Pons (tissue), 1 donor: ENCODE measurements around the gene GPD1.
"Not testable (repeated sequence)": the region's sequence is repeated elsewhere in the genome, so short reads cannot be mapped to it uniquely, and the experiment has no call there.

Experiments used
- DNase-seq: peaks from one replicate; pipeline ENCODE4 v3.0.0-alpha.2; 2016; ENCODE audit warnings: low spot score

Gene GPD1

DNA sequence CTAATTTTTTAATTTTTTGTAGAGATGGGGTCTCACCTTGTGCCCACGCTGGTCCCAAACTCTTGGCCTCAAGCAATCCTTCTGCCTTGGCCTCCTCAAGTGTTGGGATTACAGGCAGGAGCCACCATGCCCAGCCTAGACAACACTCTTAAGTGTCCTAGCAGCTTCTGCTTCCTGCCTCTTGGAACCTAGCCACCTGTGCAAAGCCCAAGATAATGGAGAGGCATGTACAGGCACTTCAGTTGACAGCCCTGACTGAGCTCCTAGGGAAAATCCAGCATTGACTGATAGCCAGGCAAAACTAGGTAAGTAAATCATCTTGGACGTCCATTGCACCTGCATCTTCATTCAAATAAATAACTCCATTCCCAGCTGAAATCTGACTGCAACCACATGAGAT is 23.7 kb downstream of the GPD1 start:
- no peak for DNase-seq

DNA sequence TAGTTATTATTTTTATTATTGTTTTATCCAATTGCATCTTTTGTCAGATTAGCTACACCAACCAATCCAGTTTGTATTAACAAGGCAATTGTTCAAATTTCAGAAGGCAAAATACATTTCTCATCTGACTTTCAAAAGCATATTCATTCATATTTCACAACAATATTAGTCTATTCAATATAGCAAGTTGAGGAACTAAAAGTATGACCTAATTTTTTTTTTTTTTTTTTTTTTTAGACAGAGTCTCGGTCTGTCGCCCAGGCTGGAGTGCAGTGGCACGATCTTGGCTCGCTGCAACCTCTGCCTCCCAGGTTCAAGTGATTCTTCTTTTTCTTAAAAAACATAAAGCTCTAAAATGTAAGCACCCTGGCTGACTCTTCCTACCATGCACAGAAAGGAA is 25.5 kb downstream of the GPD1 start:
- DNase-seq, result no peak

DNA sequence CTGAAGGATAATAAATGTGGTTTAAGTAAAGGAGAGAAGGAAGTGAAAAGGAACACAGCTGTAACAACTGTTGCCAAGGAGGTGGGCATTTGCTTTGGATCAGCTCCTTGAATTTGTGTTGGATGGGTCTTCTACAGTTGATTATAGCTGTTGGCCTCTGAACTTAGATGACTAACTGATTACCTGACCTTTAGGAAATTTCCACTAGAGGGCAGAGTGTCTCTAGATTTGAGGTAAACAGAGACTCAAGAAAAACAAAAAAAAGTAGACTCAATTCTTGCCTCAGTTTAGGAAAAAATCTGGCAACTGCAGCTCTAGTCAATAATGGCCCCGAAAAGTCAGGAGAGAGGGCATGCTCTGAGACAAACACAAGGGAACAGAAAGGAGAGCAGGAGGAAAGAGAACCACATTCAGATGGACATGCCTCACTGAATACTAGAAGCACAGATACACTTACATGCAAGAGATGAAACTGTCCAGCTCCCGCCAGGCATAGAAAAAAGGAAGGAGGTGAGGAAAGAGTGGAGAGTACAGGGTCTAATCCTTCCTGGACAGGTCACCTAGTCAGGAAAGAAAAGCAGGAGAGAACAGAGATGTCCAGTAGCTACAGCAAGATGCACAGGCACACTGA is 28.8 kb downstream of the GPD1 start:
- DNase-seq, result peak; percentile 41

DNA sequence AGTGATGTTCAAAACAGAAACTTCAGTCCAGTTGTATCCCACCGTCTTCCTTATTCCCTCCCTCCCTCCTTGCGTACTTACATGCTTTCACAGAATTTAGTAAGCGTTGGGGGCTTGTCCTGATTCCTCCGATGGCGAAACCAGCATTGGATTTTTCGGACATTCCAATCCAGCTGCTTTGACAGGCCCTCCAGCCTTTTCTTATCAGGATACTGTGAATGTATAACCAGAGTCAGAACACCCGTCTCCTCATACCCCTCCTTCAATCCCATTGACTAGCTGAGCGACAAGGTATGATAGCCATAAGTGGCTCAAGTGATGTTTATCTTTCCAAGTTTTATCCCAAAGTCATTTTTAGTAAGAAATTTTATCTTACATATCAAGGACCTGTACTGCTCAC is 39.2 kb downstream of the GPD1 start:
- no peak for DNase-seq

DNA sequence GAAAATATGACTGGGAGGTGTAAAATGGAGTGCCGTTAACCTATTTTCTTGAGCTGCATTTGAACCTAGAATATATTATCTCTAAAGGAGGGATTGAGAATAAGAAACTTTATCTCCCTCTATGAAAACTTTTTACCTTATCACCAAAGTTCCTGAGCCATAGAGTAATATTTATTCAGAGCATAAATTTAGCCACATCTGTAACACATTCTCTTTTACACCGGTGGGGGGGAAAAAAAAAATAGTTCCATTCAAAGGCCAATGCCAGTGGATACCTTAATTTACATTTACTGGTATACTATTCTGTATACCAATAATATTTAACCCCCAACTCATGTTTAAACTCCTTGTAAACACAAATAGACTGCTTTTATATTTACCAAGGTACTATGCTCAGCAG is 41.6 kb downstream of the GPD1 start:
- no peak for DNase-seq

DNA sequence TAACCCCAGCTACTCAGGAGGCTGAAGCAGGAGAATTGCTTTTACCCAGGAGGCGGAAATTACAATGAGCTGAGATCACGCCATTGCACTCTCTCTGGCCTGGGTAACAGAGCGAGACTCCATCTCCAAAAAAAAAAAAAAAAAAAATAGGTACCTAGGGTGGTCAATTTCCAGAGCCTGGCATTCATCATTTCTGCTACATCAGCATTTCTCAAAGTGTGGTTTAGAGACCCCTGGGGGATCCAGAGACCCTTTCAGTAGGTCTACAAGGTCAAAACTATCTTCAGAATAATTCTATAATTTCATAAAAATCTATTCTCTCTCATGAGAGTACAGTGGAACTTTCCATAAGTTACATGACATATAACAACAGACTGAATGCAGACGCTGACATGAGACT is 43.5 kb downstream of the GPD1 start:
- no peak for DNase-seq

DNA sequence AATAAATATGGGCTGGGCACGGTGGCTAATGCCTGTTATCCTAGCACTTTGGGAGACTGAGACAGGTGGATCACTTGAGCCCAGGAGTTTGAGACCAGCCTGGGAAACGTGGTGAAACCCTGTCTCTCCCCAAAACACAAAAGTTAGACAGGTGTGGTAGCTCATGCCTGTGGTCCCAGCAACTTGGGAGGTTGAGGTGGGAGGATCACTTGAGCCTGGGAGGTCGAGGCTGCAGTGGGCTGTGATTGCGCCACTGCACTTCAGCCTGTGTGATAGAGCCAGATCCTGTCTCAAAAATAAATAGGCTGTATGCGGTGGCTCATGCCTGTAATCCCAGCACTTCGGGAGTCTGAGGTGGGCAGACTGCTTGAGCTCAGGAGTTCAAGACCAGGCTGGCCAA is 44.2 kb downstream of the GPD1 start:
- DNase-seq, result not testable (repeated sequence)

DNA sequence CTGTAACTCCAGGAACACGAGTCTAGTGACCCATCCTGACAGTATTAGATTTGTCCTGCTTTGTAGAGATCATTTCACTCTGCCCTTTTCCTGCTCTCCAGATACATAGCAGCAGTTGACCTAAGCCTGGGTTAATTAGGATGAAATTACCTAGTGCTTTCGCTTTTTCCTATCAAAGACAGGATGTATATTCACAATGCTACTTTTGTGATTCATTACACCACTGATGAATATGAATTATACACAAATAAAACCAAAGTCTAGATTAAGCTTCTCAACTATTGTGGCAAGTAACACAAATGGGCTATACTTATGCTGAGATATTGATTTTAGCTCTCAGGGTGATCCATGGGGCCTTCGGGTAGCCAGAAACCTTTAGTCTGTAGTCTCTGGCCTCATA is 45.5 kb downstream of the GPD1 start:
- no peak for DNase-seq

DNA sequence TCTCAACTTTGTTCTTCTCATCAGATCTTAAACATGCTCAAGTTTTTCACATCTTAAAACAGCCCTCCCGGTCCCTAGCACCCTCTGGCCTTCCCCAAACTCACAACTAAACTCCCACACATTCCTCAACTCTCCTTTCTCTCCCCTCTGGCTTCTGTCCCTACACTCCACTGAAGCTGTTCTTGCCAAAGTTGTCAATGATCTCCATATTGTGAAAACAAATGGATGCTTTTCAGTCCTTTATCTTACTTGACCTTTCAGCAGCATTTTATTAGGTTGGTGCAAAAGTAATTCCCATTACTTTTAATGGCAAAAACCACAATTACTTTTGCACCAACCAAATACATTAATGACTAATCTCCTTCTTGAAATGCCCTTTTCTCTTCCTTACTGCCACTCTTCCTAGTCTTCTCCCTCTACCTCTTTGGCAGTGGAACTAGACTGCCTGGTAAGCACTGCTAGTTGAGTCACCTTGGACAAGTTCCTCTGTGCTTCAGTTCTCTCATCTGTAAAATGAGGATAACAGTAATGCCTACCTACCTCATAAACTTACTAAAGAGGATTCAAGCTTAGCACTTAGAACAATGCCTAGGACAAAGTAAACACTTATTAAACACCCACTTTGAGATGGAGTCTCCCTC is 47.4 kb downstream of the GPD1 start:
- DNase-seq, result no peak

DNA sequence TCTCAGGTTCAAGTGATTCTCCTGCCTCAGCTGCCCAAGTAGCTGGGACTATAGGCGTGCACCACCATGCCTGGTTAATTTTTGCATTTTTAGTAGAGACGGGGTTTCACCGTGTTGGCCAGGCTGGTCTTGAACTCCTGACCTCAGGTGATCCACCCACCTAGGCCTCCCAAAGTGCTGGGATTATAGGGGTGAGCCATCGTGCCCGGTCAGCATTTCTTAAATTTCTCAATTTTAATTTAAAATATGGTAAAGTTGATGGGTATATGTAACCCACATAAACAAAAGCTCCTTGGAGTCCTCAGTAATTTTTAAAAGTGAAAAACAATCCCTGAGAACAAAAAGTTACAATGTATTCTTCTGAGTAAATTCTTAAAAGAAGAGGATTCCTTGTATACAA is 51.1 kb downstream of the GPD1 start:
- DNase-seq, result not testable (repeated sequence)

DNA sequence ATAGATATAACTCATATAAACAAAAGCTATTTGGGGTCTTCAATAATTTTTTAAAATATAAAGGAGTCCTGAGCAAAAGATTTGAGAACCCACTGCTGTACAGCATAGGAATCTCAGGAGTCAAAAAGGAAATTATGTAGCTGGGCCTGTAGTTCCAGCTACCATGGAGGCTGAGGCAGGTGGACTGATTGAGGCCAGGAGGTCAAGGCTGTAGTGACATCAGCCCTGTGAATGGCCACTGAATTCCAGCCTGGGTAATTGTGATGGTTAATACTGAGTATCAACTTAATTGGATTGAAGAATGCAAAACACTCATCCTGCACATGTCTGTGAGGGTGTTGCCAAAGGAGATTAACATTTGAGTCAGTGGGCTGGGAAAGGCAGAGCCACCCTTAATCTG is 52.8 kb downstream of the GPD1 start:
- no peak for DNase-seq

DNA sequence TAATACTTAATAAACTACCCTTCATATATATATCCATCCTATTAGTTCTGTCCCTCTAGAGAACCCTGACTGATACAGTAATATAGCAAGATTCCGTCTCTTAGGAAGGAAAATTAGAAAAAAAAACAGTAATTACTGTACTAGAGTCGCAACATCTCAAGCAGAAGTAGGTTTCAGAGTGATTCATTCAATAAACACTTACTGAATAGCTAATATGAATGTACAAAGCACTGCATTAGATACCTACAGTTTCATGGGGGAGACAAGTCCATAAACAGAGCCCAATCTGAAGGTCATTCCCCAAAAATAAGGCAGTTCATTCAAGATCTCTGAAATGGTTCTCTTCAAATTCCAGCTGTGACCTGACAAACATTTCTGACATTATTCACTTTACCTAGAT is 53.5 kb downstream of the GPD1 start:
- DNase-seq, result no peak

DNA sequence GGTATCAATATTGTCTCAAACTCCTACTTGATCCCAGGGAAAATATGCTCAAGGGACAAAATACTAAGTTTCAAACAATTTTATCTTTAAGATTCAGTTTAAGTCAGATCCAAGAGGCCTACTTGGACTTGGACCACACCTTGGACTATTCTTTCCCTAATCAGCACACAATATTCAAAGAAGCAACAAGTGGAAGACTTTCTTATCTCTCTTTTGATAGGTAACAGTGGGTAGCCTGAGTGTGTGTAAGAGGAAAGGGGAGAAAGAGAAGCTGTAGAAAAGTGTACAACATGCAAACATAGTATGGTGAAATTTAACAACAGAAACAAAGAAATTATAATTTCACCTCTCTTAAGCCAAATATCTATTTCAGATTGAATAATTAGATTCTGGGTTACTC is 56.8 kb downstream of the GPD1 start:
- no peak for DNase-seq
